ENCODE measurements around the gene TRIM33.

The TRIM33 gene

DNA sequence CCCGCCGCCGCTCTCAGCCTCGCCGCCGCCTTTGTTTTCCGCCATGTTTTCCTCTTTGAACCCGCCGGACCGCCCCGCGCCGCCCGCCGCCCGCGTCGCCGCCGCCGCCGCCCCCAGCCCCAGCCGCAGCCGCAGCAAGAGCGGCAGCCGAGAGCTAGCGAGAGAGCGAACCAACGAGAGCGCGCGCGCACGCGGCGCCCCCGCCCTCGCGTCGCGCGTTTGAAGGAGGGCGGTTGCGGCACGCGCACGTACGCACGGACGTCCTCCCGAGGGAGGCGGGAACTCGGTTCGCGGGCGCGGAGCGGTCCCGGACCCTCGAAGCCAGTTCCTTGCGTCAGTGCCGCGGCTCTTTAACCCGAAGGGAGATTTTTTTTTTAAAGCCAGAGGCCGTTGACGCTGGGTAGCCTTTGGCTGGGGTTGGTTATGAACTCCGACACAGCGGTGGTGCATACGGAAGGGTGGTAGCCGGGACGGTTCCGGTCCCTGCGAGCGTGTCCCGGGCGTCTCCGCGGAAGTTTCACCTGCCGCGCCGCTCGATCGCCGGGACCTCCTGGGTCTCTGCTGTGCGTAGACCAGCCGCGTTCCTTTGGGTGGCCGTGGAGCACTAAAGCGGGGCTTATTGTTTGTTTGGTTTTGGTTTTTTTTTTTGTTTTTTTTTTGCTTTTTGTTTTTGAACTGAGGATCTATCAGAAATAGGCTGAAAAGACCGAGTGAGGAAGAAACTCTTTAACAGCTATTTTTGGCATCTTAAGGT lies at the start of gene TRIM33:
Gene TRIM33 (minus strand): TSS at position 172 of the 754 bp plus-strand sequence. CDS start 127 bp downstream, at position 45.
- H3K4me3 ChIP-seq (ENCODE audit: low read depth, low read length), result peak within 1 kb of the TSS; percentile 66
- in situ Hi-C loops (cut with HindIII; ENCODE audit: low sequenced_read_pairs), result no loop called here
- TF ChIP-seq, protein P1, sequence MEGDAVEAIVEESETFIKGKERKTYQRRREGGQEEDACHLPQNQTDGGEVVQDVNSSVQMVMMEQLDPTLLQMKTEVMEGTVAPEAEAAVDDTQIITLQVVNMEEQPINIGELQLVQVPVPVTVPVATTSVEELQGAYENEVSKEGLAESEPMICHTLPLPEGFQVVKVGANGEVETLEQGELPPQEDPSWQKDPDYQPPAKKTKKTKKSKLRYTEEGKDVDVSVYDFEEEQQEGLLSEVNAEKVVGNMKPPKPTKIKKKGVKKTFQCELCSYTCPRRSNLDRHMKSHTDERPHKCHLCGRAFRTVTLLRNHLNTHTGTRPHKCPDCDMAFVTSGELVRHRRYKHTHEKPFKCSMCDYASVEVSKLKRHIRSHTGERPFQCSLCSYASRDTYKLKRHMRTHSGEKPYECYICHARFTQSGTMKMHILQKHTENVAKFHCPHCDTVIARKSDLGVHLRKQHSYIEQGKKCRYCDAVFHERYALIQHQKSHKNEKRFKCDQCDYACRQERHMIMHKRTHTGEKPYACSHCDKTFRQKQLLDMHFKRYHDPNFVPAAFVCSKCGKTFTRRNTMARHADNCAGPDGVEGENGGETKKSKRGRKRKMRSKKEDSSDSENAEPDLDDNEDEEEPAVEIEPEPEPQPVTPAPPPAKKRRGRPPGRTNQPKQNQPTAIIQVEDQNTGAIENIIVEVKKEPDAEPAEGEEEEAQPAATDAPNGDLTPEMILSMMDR (IDR thresholded peaks at IDR 0.05; ENCODE audit: low read depth, low read length, missing control alignments), result no peak
- peak; percentile 83 for DNase-seq (ENCODE audit: low read depth)

DNA sequence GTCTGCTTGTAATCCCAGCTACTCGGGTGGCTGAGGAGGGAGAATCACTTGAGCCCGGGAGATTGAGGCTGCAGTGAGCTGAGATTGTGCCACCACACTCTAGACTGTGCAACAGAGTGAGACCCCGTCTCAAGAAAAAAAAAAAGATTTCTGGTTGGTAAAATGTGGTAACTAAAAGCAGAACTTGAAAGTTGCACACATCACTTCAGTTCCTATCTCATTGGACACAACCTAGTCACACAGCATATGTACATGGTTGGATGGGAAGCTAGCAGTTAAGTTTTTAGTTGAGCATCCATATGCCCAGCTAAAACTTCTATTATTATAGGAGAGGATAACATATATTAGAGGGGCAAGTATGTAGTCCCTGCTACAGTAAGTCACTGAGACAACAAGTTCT lies 48.4 kb upstream of the TRIM33 start:
- DNase-seq (ENCODE audit: low read depth), result no peak
- TF ChIP-seq, protein P1 (IDR thresholded peaks at IDR 0.05; ENCODE audit: low read depth, low read length, missing control alignments), result no peak
- no peak overlapping the region for H3K4me3 ChIP-seq (ENCODE audit: low read depth, low read length)
- in situ Hi-C loops (cut with HindIII; ENCODE audit: low sequenced_read_pairs), result no loop called here

DNA sequence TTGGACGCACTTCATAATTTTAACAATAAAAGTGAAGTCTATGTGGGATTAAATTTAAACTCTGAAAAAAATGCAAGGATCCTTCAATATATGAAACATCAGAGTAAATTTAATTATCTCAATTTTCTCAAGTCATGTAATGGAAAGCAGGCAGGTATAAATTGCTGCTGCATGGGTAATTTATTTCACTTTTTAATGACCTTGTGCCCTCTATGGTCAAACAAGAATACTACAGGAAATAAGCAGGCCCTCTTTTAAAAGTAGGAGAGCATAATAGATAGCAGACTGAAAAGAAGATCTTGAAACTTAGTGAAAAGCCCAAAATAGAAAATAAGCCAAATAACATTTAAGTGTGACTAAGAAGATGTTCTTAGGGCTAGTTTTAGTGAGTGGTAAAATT lies 47.5 kb upstream of the TRIM33 start:
- in situ Hi-C loops (cut with HindIII; ENCODE audit: low sequenced_read_pairs), result no loop called here
- no peak overlapping the region for H3K4me3 ChIP-seq (ENCODE audit: low read depth, low read length)
- TF ChIP-seq, protein P1 (IDR thresholded peaks at IDR 0.05; ENCODE audit: low read depth, low read length, missing control alignments), result no peak
- DNase-seq (ENCODE audit: low read depth), result no peak

DNA sequence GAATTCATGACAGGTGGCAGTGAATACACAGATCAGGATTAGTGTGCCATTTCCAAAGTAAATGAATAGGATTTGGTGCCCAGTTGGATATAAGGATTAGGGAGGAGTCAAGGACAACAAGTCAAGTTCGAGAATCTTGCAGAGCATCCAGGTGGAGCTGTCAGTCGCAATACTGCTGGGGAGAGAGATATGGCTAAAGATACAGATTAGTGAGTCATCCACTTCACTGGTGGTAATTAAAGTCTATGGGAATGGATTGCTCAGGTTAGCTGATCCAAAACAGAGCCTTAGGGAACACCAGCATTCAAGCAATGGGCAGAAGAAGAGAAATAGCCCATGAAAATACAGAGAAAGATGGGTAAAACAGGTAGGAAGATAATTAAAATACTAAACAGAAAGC lies 43.6 kb upstream of the TRIM33 start:
- no peak overlapping the region for H3K4me3 ChIP-seq (ENCODE audit: low read depth, low read length)
- DNase-seq (ENCODE audit: low read depth), result no peak
- TF ChIP-seq, protein P1 (IDR thresholded peaks at IDR 0.05; ENCODE audit: low read depth, low read length, missing control alignments), result no peak
- in situ Hi-C loops (cut with HindIII; ENCODE audit: low sequenced_read_pairs), result no loop called here

DNA sequence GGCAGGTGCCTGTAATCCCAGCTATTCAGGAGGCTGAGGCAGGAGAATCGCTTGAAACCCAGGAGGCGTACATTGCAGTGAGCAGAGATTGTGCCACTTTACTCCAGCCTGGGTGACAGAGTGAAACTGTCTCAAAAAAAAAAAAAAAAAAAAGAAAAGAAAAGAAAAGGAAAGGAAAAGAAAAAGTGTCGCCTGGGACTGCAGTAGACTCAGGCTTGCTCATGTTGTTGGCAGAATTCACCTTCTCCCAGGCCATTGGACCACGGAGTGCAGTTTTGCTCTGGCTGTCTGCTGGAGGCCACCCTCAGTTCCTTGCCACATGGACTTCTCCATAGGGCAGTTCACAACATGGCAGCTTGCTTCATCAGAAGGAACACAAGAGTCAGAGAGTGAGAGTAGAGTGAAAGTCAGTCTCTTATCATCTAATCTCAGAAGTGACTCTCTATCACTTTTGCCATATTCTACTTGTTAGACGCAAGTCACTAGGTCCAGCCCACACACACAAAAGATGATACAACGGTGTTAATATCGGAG lies 41.2 kb upstream of the TRIM33 start:
- DNase-seq (ENCODE audit: low read depth), result no peak
- in situ Hi-C loops (cut with HindIII; ENCODE audit: low sequenced_read_pairs), result no loop called here
- H3K4me3 ChIP-seq (ENCODE audit: low read depth, low read length), result no peak overlapping the region
- TF ChIP-seq, protein P1 (IDR thresholded peaks at IDR 0.05; ENCODE audit: low read depth, low read length, missing control alignments), result no peak

DNA sequence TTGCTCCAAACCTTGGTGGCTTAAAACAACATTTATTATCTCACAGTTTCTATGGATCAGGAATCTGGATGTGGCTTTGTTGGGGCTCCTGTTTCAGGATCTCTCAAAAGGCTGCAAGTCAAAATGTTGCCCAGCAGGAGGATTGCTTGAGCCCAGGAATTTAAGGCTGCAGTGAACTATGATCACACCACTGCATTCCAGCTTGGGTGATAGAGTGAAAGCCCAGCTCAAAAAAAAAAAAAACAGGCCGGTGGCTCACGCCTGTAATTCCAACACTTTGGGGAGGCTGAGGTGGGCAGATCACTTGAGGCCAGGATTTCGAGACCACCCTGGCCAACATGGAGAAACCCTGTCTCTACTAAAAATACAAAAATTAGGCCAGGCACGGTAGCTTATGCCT lies 40.4 kb upstream of the TRIM33 start:
- TF ChIP-seq, protein P1 (IDR thresholded peaks at IDR 0.05; ENCODE audit: low read depth, low read length, missing control alignments), result no peak
- H3K4me3 ChIP-seq (ENCODE audit: low read depth, low read length), result no peak overlapping the region
- DNase-seq (ENCODE audit: low read depth), result no peak
- in situ Hi-C loops (cut with HindIII; ENCODE audit: low sequenced_read_pairs), result no loop called here
